Measurements from ENCODE around the gene SCTR. TPM values are rescaled to one million over a fixed set of nuclear protein-coding genes. Genes with fewer than 3 reads are reported as not detected.
A peak's percentile ranks its signal among the peaks of the same experiment; 100 is the strongest.

SCTR gene
- total RNA-seq, 1 donor from 2014 or later = not detected

DNA sequence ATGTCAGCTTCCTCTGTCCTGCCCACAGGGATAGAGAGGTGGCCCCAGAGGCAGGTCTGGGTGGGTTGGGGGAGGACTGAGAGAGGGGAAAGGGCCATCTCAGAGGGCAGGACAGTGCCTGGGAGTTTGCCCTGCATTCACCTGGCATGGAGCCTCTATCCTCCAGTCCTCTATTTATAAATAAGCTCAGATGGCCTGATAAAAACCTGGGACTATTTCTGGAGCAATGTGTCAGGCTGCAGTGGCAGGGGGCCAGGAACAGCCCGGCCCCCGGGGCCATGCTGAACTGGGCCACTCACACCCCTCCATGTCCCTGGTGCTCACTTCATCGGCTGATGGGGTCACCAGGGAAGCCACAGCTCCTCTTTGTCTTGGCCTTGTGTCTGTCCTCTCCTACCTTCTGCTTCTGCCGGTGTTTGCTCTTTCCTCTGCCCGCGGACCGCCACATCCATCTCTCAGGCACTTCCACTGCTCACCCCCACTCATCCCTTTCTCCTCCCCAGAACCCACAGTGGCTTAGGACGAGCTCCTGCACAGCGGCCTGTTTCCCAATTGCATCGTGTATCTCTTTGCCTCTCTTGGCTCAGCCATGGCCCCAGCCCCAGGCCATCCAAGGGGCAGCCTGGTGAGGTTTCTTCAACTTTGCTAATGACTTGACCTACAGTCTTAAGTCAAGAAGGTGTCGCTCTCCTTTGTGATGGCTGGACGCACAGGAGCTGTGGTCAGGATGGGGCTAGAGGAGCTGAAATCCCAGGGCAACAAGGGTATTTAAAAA lies 38.8 kb downstream of the SCTR start:
- H3K4me1 Mint-ChIP-seq (ENCODE audit: low read depth) = peaks cover 71% of the 10 kb centered on the region
- peak overlapping the region; percentile 70 for H3K27ac Mint-ChIP-seq (ENCODE audit: unreplicated experiment)
- H3K9me3 Mint-ChIP-seq (ENCODE audit: low read depth) = no peaks in the 10 kb centered on the region
- no peak for DNase-seq (ENCODE audit: low spot score)
- TF ChIP-seq, protein P1, sequence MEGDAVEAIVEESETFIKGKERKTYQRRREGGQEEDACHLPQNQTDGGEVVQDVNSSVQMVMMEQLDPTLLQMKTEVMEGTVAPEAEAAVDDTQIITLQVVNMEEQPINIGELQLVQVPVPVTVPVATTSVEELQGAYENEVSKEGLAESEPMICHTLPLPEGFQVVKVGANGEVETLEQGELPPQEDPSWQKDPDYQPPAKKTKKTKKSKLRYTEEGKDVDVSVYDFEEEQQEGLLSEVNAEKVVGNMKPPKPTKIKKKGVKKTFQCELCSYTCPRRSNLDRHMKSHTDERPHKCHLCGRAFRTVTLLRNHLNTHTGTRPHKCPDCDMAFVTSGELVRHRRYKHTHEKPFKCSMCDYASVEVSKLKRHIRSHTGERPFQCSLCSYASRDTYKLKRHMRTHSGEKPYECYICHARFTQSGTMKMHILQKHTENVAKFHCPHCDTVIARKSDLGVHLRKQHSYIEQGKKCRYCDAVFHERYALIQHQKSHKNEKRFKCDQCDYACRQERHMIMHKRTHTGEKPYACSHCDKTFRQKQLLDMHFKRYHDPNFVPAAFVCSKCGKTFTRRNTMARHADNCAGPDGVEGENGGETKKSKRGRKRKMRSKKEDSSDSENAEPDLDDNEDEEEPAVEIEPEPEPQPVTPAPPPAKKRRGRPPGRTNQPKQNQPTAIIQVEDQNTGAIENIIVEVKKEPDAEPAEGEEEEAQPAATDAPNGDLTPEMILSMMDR (IDR thresholded peaks at IDR 0.05) = no peak
- H3K36me3 Mint-ChIP-seq (ENCODE audit: low read depth) = no peaks in the 10 kb centered on the region
- H3K27me3 Mint-ChIP-seq (ENCODE audit: low read depth) = no peaks in the 10 kb centered on the region
- H3K4me3 Mint-ChIP-seq (ENCODE audit: unreplicated experiment) = no peak overlapping the region

- H3K27me3 Mint-ChIP-seq (ENCODE audit: low read depth) = no peaks in the 10 kb centered on the region
- DNase-seq (ENCODE audit: low spot score) = no peak
- no peaks in the 10 kb centered on the region for H3K36me3 Mint-ChIP-seq (ENCODE audit: low read depth)
- H3K9me3 Mint-ChIP-seq (ENCODE audit: low read depth) = no peaks in the 10 kb centered on the region
- peak overlapping the region; percentile 69 for H3K27ac Mint-ChIP-seq (ENCODE audit: unreplicated experiment)
- TF ChIP-seq, protein P1 (IDR thresholded peaks at IDR 0.05) = no peak
- no peak overlapping the region for H3K4me3 Mint-ChIP-seq (ENCODE audit: unreplicated experiment)
- peaks cover 67% of the 10 kb centered on the region for H3K4me1 Mint-ChIP-seq (ENCODE audit: low read depth)
Measured at GRCh38 chr2:119484834-119485233, 39.4 kb downstream of the SCTR start.

- Mint-ChIP-seq H3K4me1 (ENCODE audit: low read depth) (peaks cover 59% of the 10 kb centered on the region), H3K27me3 (ENCODE audit: low read depth) (no peaks in the 10 kb centered on the region), H3K9me3 (ENCODE audit: low read depth) (no peaks in the 10 kb centered on the region), H3K27ac (ENCODE audit: unreplicated experiment) (peak overlapping the region; percentile 53), H3K4me3 (ENCODE audit: unreplicated experiment) (no peak overlapping the region), H3K36me3 (ENCODE audit: low read depth) (no peaks in the 10 kb centered on the region)
- no peak for DNase-seq (ENCODE audit: low spot score)
- TF ChIP-seq, protein P1 (IDR thresholded peaks at IDR 0.05) = no peak
Measured at GRCh38 chr2:119483896-119484718, 40.2 kb downstream of the SCTR start.

DNA sequence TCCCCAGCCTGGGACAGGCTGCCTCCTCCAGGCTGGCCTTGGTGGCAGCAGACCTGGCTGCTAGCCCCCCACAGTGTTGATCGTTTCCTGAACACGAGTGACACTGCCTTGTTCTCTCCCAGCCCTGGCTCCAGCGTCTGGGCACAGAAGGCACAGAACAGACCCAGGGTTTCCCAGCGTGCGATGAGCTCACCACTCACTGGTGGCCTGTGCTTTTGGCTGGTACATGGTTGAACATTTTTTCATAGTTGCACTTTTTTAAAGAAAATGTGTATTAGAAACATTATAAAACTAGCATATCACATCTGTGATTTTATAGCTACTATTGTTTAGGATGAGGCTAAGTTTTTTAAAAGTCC lies 40.9 kb downstream of the SCTR start:
- Mint-ChIP-seq H3K27ac (ENCODE audit: unreplicated experiment) (peak overlapping the region; percentile 15), H3K4me1 (ENCODE audit: low read depth) (peaks cover 61% of the 10 kb centered on the region), H3K27me3 (ENCODE audit: low read depth) (peaks cover 2% of the 10 kb centered on the region), H3K4me3 (ENCODE audit: unreplicated experiment) (no peak overlapping the region), H3K9me3 (ENCODE audit: low read depth) (no peaks in the 10 kb centered on the region), H3K36me3 (ENCODE audit: low read depth) (no peaks in the 10 kb centered on the region)
- TF ChIP-seq, protein P1 (IDR thresholded peaks at IDR 0.05) = no peak
- DNase-seq (ENCODE audit: low spot score) = no peak

Measured in chondrocyte (in vitro differentiated cells).